GM23338 (cell line): Measurements from ENCODE around the gene AP3M1. TPM values are rescaled to one million over a fixed set of nuclear protein-coding genes. Genes with fewer than 3 reads are reported as not detected.
A peak's percentile ranks its signal among the peaks of the same experiment; 100 is the strongest.

Experiments used
- ATAC-seq: fragments of 200-7000 bp; cut with Tn5 transposase; 3 replicates; pipeline ENCODE4 v1.9.1; 2020
- DNase-seq: peaks from one replicate; pipeline ENCODE4 v3.0.0-alpha.2; 2015; ENCODE audit warnings: low spot score
- H2AFZ ChIP-seq: fragments of 200-600 bp; sonication (generic); 2 replicates; pipeline ENCODE4 v1.8.0; 2016; ENCODE audit warnings: antibody characterized with exemption, mild to moderate bottlenecking, moderate library complexity
- H3F3A ChIP-seq: fragments of 200-600 bp; sonication (generic); replicated peaks from 2 replicates; pipeline ENCODE4 v1.8.0; 2017; ENCODE audit warnings: antibody characterized with exemption, mixed run types, low read depth
- H3K27ac ChIP-seq: fragments of 200-600 bp; sonication (generic); 2 replicates; pipeline ENCODE4 v1.6.1; 2016; ENCODE audit warnings: low read depth
- H3K27me3 ChIP-seq: fragments of 200-600 bp; sonication (generic); 2 replicates; pipeline ENCODE4 v1.8.0; 2016; ENCODE audit warnings: mild to moderate bottlenecking, mixed run types, moderate library complexity; ENCODE audit not compliant: insufficient read depth
- H3K36me3 ChIP-seq: fragments of 200-600 bp; sonication (generic); 2 replicates; pipeline ENCODE4 v1.8.0; 2016; ENCODE audit warnings: mild to moderate bottlenecking; ENCODE audit not compliant: insufficient read depth
- H3K4me1 ChIP-seq: fragments of 200-600 bp; sonication (generic); 2 replicates; pipeline ENCODE4 v1.8.0; 2016; ENCODE audit warnings: mild to moderate bottlenecking, moderate library complexity; ENCODE audit not compliant: insufficient read depth
- H3K4me2 ChIP-seq: fragments of 200-600 bp; sonication (generic); 2 replicates; pipeline ENCODE4 v1.7.1; 2017; ENCODE audit warnings: mixed run types
- H3K4me3 ChIP-seq: fragments of 200-600 bp; sonication (generic); 2 replicates; pipeline ENCODE4 v1.6.1; 2016; ENCODE audit warnings: mixed run types
- H3K79me2 ChIP-seq: fragments of 200-600 bp; sonication (generic); replicated peaks from 2 replicates; pipeline ENCODE4 v1.8.0; 2017; ENCODE audit warnings: mild to moderate bottlenecking; ENCODE audit not compliant: insufficient read depth
- H3K9me2 ChIP-seq: fragments of 200-600 bp; sonication (generic); 2 replicates; pipeline ENCODE4 v1.8.0; 2017; ENCODE audit not compliant: insufficient read depth
- H4K20me1 ChIP-seq: fragments of 200-600 bp; sonication (generic); replicated peaks from 2 replicates; pipeline ENCODE4 v1.8.0; 2017; ENCODE audit warnings: mild to moderate bottlenecking; ENCODE audit not compliant: insufficient read depth
- H3K27ac Mint-ChIP-seq: 2 replicates; pipeline ENCODE4 v1.8.0; 2020; ENCODE audit warnings: inconsistent platforms, mild to moderate bottlenecking, moderate library complexity, mixed read lengths
- H3K27me3 Mint-ChIP-seq: 3 replicates; pipeline ENCODE4 v1.8.0; 2022; ENCODE audit warnings: low read depth, mild to moderate bottlenecking, moderate library complexity, mixed read lengths, inconsistent platforms; ENCODE audit not compliant: insufficient read depth, poor library complexity
- H3K36me3 Mint-ChIP-seq: 3 replicates; pipeline ENCODE4 v1.8.0; 2021; ENCODE audit warnings: low read depth, mild to moderate bottlenecking, inconsistent platforms, moderate library complexity, mixed read lengths
- H3K4me1 Mint-ChIP-seq: 3 replicates; pipeline ENCODE4 v1.8.0; 2020; ENCODE audit warnings: mild to moderate bottlenecking, inconsistent platforms, mixed read lengths
- H3K4me3 Mint-ChIP-seq: 3 replicates; pipeline ENCODE4 v1.8.0; 2021; ENCODE audit warnings: moderate library complexity, mild to moderate bottlenecking, inconsistent platforms, mixed read lengths
- H3K9me3 Mint-ChIP-seq: 3 replicates; pipeline ENCODE4 v1.8.0; 2020; ENCODE audit warnings: moderate library complexity, mild to moderate bottlenecking, inconsistent platforms, mixed read lengths
- CREB1 ChIP-seq: fragments of 250-450 bp; sonication (Bioruptor Pico); IDR thresholded peaks from 2 replicates; pipeline ENCODE4 v1.5.0; 2020; ENCODE audit warnings: low read depth, mild to moderate bottlenecking, moderate library complexity
- CTCF ChIP-seq, 2 experiments: fragments of 200-600 bp in 1 of 2; sonication (generic) in 1 of 2; conservative IDR thresholded peaks; 2 replicates each; pipeline versions ENCODE4 v1.5.1 to v1.6.1; 2016 to 2017; ENCODE audit warnings: antibody characterized with exemption in 2 of 2, low read depth in 2 of 2, mild to moderate bottlenecking in 2 of 2, moderate library complexity in 1 of 2
- EZH2 ChIP-seq: fragments of 200-600 bp; sonication (generic); IDR thresholded peaks from one replicate; pipeline ENCODE4 v1.8.0; 2017; ENCODE audit warnings: antibody characterized with exemption, mild to moderate bottlenecking, low read depth; ENCODE audit not compliant: unreplicated experiment
- EZH2phosphoT487 ChIP-seq: fragments of 200-600 bp; sonication (generic); IDR thresholded peaks from one replicate; pipeline ENCODE4 v1.8.1; 2018; ENCODE audit warnings: antibody characterized with exemption; ENCODE audit not compliant: unreplicated experiment
- NANOG ChIP-seq: IDR thresholded peaks from 2 replicates; pipeline ENCODE4 v1.6.1; 2016; ENCODE audit warnings: antibody characterized with exemption, borderline replicate concordance
- POLR2AphosphoS5 ChIP-seq: IDR thresholded peaks from 2 replicates; pipeline ENCODE4 v1.6.1; 2016; ENCODE audit warnings: antibody characterized with exemption, low read depth
- STAT1 ChIP-seq: IDR thresholded peaks from one replicate; pipeline ENCODE4 v1.6.1; 2016; ENCODE audit warnings: antibody characterized with exemption; ENCODE audit not compliant: unreplicated experiment
- ZNF114 ChIP-seq: fragments of 250-450 bp; sonication (Bioruptor Pico); IDR thresholded peaks from 2 replicates; pipeline ENCODE4 v1.5.0; 2020; ENCODE audit warnings: mild to moderate bottlenecking, moderate library complexity
- ZNF331 ChIP-seq: fragments of 250-450 bp; sonication (Bioruptor Pico); IDR thresholded peaks from 2 replicates; pipeline ENCODE4 v1.5.0; 2020; ENCODE audit warnings: low read depth, mild to moderate bottlenecking, moderate library complexity
- ZNF462 ChIP-seq: fragments of 250-450 bp; sonication (Bioruptor Pico); IDR thresholded peaks from 2 replicates; pipeline ENCODE4 v1.5.0; 2020; ENCODE audit warnings: mild to moderate bottlenecking, moderate library complexity
- polyA plus RNA-seq: library from polyadenylated mRNA; unstranded; fragments of >200 nt; fragmentation: Nextera tagmentation; extraction: Ambion mirVana; gene quantifications from 2 replicates; pipeline ENCODE4 v1.2.1, GENCODE V29; 2016
- total RNA-seq: library from RNA; depleted of rRNA; stranded (reverse); fragments of >200 nt; shearing (Covaris generic); gene quantifications from 2 replicates; pipeline ENCODE4 v1.2.3, GENCODE V29; 2014
- TF ChIP-seq, protein P1 (sequence below): IDR thresholded peaks from 2 replicates; pipeline ENCODE4 v1.6.1; 2016; ENCODE audit warnings: antibody characterized with exemption

AP3M1 gene
- total and polyA plus RNA-seq, 2 experiments from 2014 or later: 13.8 to 41.7 TPM

GRCh38 chr10:74117738-74118137 lies 32.9 kb downstream of the AP3M1 start (continued):
- TF ChIP-seq ZNF462 (CRISPR knock-in tag): no peak
- no peak for TF ChIP-seq CREB1
- no peak for TF ChIP-seq CTCF (conservative IDR thresholded peaks at IDR 0.05; ENCODE audit: low read depth in 2 of 2)
- TF ChIP-seq ZNF114: no peak
- no peak for TF ChIP-seq STAT1

DNA sequence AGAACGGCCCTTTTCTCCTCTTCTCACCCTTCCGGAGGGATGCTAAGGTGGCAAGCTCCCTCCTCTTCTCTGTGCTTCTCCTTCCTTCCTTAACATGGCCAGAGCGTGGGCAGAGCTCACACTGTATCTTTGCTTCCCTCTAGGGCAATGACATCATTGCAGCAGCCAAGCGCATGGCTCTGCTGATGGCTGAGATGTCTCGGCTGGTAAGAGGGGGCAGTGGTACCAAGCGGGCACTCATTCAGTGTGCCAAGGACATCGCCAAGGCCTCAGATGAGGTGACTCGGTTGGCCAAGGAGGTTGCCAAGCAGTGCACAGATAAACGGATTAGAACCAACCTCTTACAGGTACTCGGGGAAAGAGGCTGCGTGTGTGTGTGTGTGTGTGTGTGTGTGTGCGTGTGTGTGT lies 36.6 kb downstream of the AP3M1 start:
- H3K36me3 ChIP-seq: peaks cover 71% of the 10 kb centered on the region
- no peaks in the 10 kb centered on the region for H3K9me3 Mint-ChIP-seq
- TF ChIP-seq NANOG (no peak), ZNF114 (no peak), STAT1 (no peak), ZNF331 (CRISPR knock-in tag) (no peak), POLR2AphosphoS5 (no peak), EZH2phosphoT487 (no peak), EZH2 (no peak)
- TF ChIP-seq, protein P1, sequence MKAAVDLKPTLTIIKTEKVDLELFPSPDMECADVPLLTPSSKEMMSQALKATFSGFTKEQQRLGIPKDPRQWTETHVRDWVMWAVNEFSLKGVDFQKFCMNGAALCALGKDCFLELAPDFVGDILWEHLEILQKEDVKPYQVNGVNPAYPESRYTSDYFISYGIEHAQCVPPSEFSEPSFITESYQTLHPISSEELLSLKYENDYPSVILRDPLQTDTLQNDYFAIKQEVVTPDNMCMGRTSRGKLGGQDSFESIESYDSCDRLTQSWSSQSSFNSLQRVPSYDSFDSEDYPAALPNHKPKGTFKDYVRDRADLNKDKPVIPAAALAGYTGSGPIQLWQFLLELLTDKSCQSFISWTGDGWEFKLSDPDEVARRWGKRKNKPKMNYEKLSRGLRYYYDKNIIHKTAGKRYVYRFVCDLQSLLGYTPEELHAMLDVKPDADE: no peak

More for the DNA sequence above, 36.6 kb downstream of the AP3M1 start:
- Mint-ChIP-seq H3K36me3 (peaks cover 97% of the 10 kb centered on the region), H3K27me3 (peaks cover 8% of the 10 kb centered on the region), H3K4me1 (0 out of 3 replicates have a peak, but pooled peaks cover 3% of the 10 kb centered on the region), H3K27ac (peak overlapping the region; percentile 22; the same call in 1 of the 2 replicates), H3K4me3 (no peak overlapping the region; the same call in 2 of the 3 replicates)
- H3K27ac ChIP-seq: no peak overlapping the region
- no peak for DNase-seq
- no peak overlapping the region for H3K4me3 ChIP-seq
- ATAC-seq: no peak
- H4K20me1 ChIP-seq: peaks cover 26% of the 10 kb centered on the region
- H3F3A ChIP-seq: peaks cover 23% of the 10 kb centered on the region
- no peak overlapping the region for H3K4me2 ChIP-seq
- peaks cover 4% of the 10 kb centered on the region; the same call in 1 of the 2 replicates for H3K79me2 ChIP-seq
- H3K27me3 ChIP-seq: no peaks in the 10 kb centered on the region
- no peaks in the 10 kb centered on the region for H3K9me2 ChIP-seq
- no peaks in the 10 kb centered on the region for H3K4me1 ChIP-seq
- H2AFZ ChIP-seq: no peak overlapping the region
